ENCODE results near the gene EML3. TPM values are rescaled to one million over a fixed set of nuclear protein-coding genes. Genes with fewer than 3 reads are reported as not detected.

The EML3 gene
- total and polyA plus RNA-seq, 2 of the 13 experiments (the other 11 are each of a cell fraction or from before 2014, with no cell fraction given) = 10.6 to 12.3 TPM

GRCh38 chr11:62574363-62575071, 38.1 kb downstream of the EML3 start (continued):
- no peak for TF ChIP-seq HCFC1 (IDR thresholded peaks at IDR 0.05; ENCODE audit: low read depth, low read length)
- TF ChIP-seq JUNB (CRISPR knock-in tag; IDR thresholded peaks at IDR 0.05; ENCODE audit: borderline replicate concordance) = no peak
- TF ChIP-seq MTERF4 (CRISPR knock-in tag; IDR thresholded peaks at IDR 0.05) = 0 out of 2 replicates have a peak, but pooled peaks have one; percentile 62
- TF ChIP-seq ZNF710 (CRISPR knock-in tag; IDR thresholded peaks at IDR 0.05; ENCODE audit: borderline replicate concordance) = 0 out of 2 replicates have a peak, but pooled peaks have one; percentile 11
- TF ChIP-seq ZNF772 (CRISPR knock-in tag; IDR thresholded peaks at IDR 0.05) = peak; percentile 32; the same call in 1 of the 2 replicates
- TF ChIP-seq ZNF773 (CRISPR knock-in tag; IDR thresholded peaks at IDR 0.05; ENCODE audit: borderline replicate concordance) = 0 out of 2 replicates have a peak, but pooled peaks have one; percentile 22
- no peak; the same call in 1 of the 2 replicates for TF ChIP-seq ZNF501 (CRISPR knock-in tag; IDR thresholded peaks at IDR 0.05)
- no peak for TF ChIP-seq ZKSCAN5 (CRISPR knock-in tag; IDR thresholded peaks at IDR 0.05)
- 0 out of 2 replicates have a peak, but pooled peaks have one; percentile 55 for TF ChIP-seq ZNF740 (CRISPR knock-in tag; IDR thresholded peaks at IDR 0.05)
- TF ChIP-seq YEATS4 (CRISPR knock-in tag; IDR thresholded peaks at IDR 0.05; ENCODE audit: borderline replicate concordance) = peak; percentile 6; the same call in 1 of the 2 replicates
- 0 out of 2 replicates have a peak, but pooled peaks have one; percentile 32 for TF ChIP-seq ELK4 (CRISPR knock-in tag; IDR thresholded peaks at IDR 0.05; ENCODE audit: borderline replicate concordance)
- peak; percentile 11; the same call in 1 of the 2 replicates for TF ChIP-seq ZBTB42 (CRISPR knock-in tag; IDR thresholded peaks at IDR 0.05)
- no peak for TF ChIP-seq ZNF460 (CRISPR knock-in tag; IDR thresholded peaks at IDR 0.05; ENCODE audit: borderline replicate concordance)
- 0 out of 2 replicates have a peak, but pooled peaks have one; percentile 7 for TF ChIP-seq ZNF318 (CRISPR knock-in tag; IDR thresholded peaks at IDR 0.05)
- TF ChIP-seq HIVEP1 (CRISPR knock-in tag; IDR thresholded peaks at IDR 0.05) = no peak

All from HepG2 (cell line).